SK-N-SH treated with all-trans-retinoic acid at 6 μM for 48 hours (cell line): ENCODE data around the gene ERICH4.

Source experiments
- ATAC-seq: fragments of 200-7000 bp; cut with Tn5 transposase; 3 replicates; pipeline ENCODE4 v1.9.1; 2020; ENCODE audit warnings: mild to moderate bottlenecking, moderate library complexity
- ARNTL ChIP-seq: fragments of 450-650 bp; formaldehyde crosslinking; IDR thresholded peaks from 2 replicates; pipeline ENCODE4 v1.5.0; 2020; ENCODE audit warnings: low read depth, mild to moderate bottlenecking, moderate library complexity, borderline replicate concordance
- BACH2 ChIP-seq: fragments of 250-450 bp; sonication (Bioruptor Pico); IDR thresholded peaks from 2 replicates; pipeline ENCODE4 v1.9.0; 2021; ENCODE audit warnings: mild to moderate bottlenecking, borderline replicate concordance
- CSDC2 ChIP-seq: fragments of 250-450 bp; sonication (Bioruptor Pico); IDR thresholded peaks from 2 replicates; pipeline ENCODE4 v1.5.0; 2020; ENCODE audit warnings: mild to moderate bottlenecking, moderate library complexity
- CSRNP3 ChIP-seq: fragments of 250-450 bp; sonication (Bioruptor Pico); IDR thresholded peaks from 2 replicates; pipeline ENCODE4 v1.5.1; 2021; ENCODE audit warnings: mild to moderate bottlenecking, moderate library complexity
- ESRRG ChIP-seq: fragments of 250-450 bp; sonication (Bioruptor Pico); IDR thresholded peaks from 2 replicates; pipeline ENCODE4 v1.6.1; 2021; ENCODE audit warnings: mild to moderate bottlenecking
- ISL1 ChIP-seq: fragments of 250-450 bp; sonication (Bioruptor Pico); IDR thresholded peaks from 2 replicates; pipeline ENCODE4 v2.1.2; 2022; ENCODE audit warnings: mild to moderate bottlenecking, moderate library complexity
- PATZ1 ChIP-seq: fragments of 250-450 bp; sonication (Bioruptor Pico); IDR thresholded peaks from 2 replicates; pipeline ENCODE4 v1.8.0; 2020; ENCODE audit warnings: mild to moderate bottlenecking, moderate library complexity, borderline replicate concordance
- POU6F1 ChIP-seq: fragments of 250-450 bp; sonication (Bioruptor Pico); IDR thresholded peaks from 2 replicates; pipeline ENCODE4 v1.8.0; 2021; ENCODE audit warnings: low read depth, mild to moderate bottlenecking, moderate library complexity, borderline replicate concordance
- PPARA ChIP-seq: fragments of 250-450 bp; sonication (Bioruptor Pico); IDR thresholded peaks from 2 replicates; pipeline ENCODE4 v1.5.0; 2020; ENCODE audit warnings: mild to moderate bottlenecking, borderline replicate concordance
- SNAI2 ChIP-seq: fragments of 250-450 bp; sonication (Bioruptor Pico); IDR thresholded peaks from 2 replicates; pipeline ENCODE4 v1.5.0; 2020; ENCODE audit warnings: mild to moderate bottlenecking, moderate library complexity
- TCF4 ChIP-seq: fragments of 250-450 bp; sonication (Bioruptor Pico); IDR thresholded peaks from 2 replicates; pipeline ENCODE4 v1.8.0; 2021; ENCODE audit warnings: mild to moderate bottlenecking, moderate library complexity, borderline replicate concordance
- TSHZ2 ChIP-seq: fragments of 250-450 bp; sonication (Bioruptor Pico); IDR thresholded peaks from 2 replicates; pipeline ENCODE4 v1.5.0; 2020; ENCODE audit warnings: mild to moderate bottlenecking, moderate library complexity
- ZC3H10 ChIP-seq: fragments of 250-450 bp; sonication (Bioruptor Pico); IDR thresholded peaks from 2 replicates; pipeline ENCODE4 v1.5.1; 2021; ENCODE audit warnings: mild to moderate bottlenecking, moderate library complexity
- ZFP3 ChIP-seq: fragments of 250-450 bp; sonication (Bioruptor Pico); IDR thresholded peaks from 2 replicates; pipeline ENCODE4 v1.5.0; 2020; ENCODE audit warnings: mild to moderate bottlenecking, moderate library complexity
- ZFP30 ChIP-seq: fragments of 450-650 bp; formaldehyde crosslinking; IDR thresholded peaks from 2 replicates; pipeline ENCODE4 v1.5.0; 2022; ENCODE audit warnings: mild to moderate bottlenecking, moderate library complexity
- ZNF70 ChIP-seq: fragments of 450-650 bp; formaldehyde crosslinking; IDR thresholded peaks from 2 replicates; pipeline ENCODE4 v1.5.0; 2020; ENCODE audit warnings: mild to moderate bottlenecking, moderate library complexity
- ZNF8 ChIP-seq: fragments of 450-650 bp; formaldehyde crosslinking; IDR thresholded peaks from 2 replicates; pipeline ENCODE4 v1.5.0; 2020; ENCODE audit warnings: mild to moderate bottlenecking, moderate library complexity

Gene ERICH4

GRCh38 chr19:41439441-41440222 lies 3.3 kb upstream of the ERICH4 start, which contains the start of gene DMAC2:
TSS of gene DMAC2 (minus strand) at chr19:41439912. CDS start at chr19:41439899, 13 bp downstream.
- peak; percentile 99 for ATAC-seq
- TF ChIP-seq CSRNP3 (no peak), TCF4 (no peak), ZNF70 (peak; percentile 80)

- TF ChIP-seq ZC3H10 = no peak
- TF ChIP-seq ZNF8 (CRISPR knock-in tag) = no peak
- no peak for TF ChIP-seq ISL1 (CRISPR knock-in tag)
- no peak for ATAC-seq
Observed at GRCh38 chr19:41441321-41441945, 1.5 kb upstream of the ERICH4 start.

GRCh38 chr19:41443813-41444455 lies 978 bp downstream of the ERICH4 start:
- ATAC-seq = no peak

GRCh38 chr19:41445575-41445974 lies 2.6 kb downstream of the ERICH4 start:
- no peak for TF ChIP-seq ZFP3 (CRISPR knock-in tag)
- no peak for TF ChIP-seq PPARA (CRISPR knock-in tag)
- no peak for TF ChIP-seq POU6F1 (CRISPR knock-in tag)
- TF ChIP-seq ARNTL = no peak
- no peak for TF ChIP-seq TCF4
- TF ChIP-seq ZNF8 (CRISPR knock-in tag) = no peak
- no peak for TF ChIP-seq ISL1 (CRISPR knock-in tag)
- no peak for TF ChIP-seq CSDC2 (CRISPR knock-in tag)
- no peak for TF ChIP-seq ESRRG
- TF ChIP-seq TSHZ2 (CRISPR knock-in tag) = no peak
- no peak for TF ChIP-seq SNAI2
- no peak for TF ChIP-seq BACH2 (CRISPR knock-in tag)
- TF ChIP-seq ZFP30 = no peak
- ATAC-seq = no peak

More at GRCh38 chr19:41443813-41444455, 978 bp downstream of the ERICH4 start:
- TF ChIP-seq PATZ1 = no peak

GRCh38 chr19:41447732-41448332 lies 4.9 kb downstream of the ERICH4 start:
- TF ChIP-seq CSDC2 (CRISPR knock-in tag) = no peak
- no peak for ATAC-seq
